Vagina (tissue), 2 donors: ENCODE results near the gene NRXN3. TPM values are rescaled to one million over a fixed set of nuclear protein-coding genes. Genes with fewer than 3 reads are reported as not detected.

Source experiments
- DNase-seq, 2 donors: peaks; one replicate each; pipeline ENCODE4 v3.0.0-alpha.2; 2017; ENCODE audit errors: extremely low spot score in 2 of 2
- H3K27ac ChIP-seq: fragments of 200-600 bp; sonication (generic); one replicate; pipeline ENCODE4 v1.5.1; 2019
- H3K27me3 ChIP-seq: fragments of 200-600 bp; sonication (generic); one replicate; pipeline ENCODE4 v1.5.1; 2019
- H3K36me3 ChIP-seq, 2 donors: fragments of 200-600 bp; sonication (generic); one replicate each; pipeline ENCODE4 v1.5.1; 2017 to 2019
- H3K4me1 ChIP-seq: fragments of 200-600 bp; sonication (generic); one replicate; pipeline ENCODE4 v1.5.1; 2019
- H3K4me3 ChIP-seq, 2 donors: fragments of 200-600 bp; sonication (generic); 1 replicate in 1 of 2; 2 replicates in 1 of 2; pipeline ENCODE4 v1.5.1; 2016 to 2019
- H3K9me3 ChIP-seq: fragments of 200-600 bp; sonication (generic); one replicate; pipeline ENCODE4 v1.5.1; 2019
- CTCF ChIP-seq, 3 experiments: fragments of 450-650 bp in 2 of 3; fragments of 200-600 bp in 1 of 3; sonication (generic) in 1 of 3; IDR thresholded peaks; one replicate each; pipeline ENCODE4 v1.5.1; 2017 to 2019; ENCODE audit warnings: antibody characterized with exemption in 3 of 3, mild to moderate bottlenecking in 2 of 3, moderate library complexity in 2 of 3
- POLR2A ChIP-seq, 2 donors: fragments of 450-650 bp; IDR thresholded peaks; one replicate each; pipeline ENCODE4 v1.6.1; 2017; ENCODE audit warnings: antibody characterized with exemption in 2 of 2, mild to moderate bottlenecking in 2 of 2, moderate library complexity in 2 of 2
- POLR2AphosphoS5 ChIP-seq, 2 donors: sonication (generic); formaldehyde crosslinking; IDR thresholded peaks; one replicate each; pipeline ENCODE4 v1.9.0; 2017; ENCODE audit warnings: antibody characterized with exemption in 2 of 2, mild to moderate bottlenecking in 2 of 2, low read depth in 1 of 2; ENCODE audit not compliant: insufficient read depth in 1 of 2
- intact Hi-C: fragments of 100-400 bp; cut with DNase I; formaldehyde crosslinking; loops from one replicate; pipeline ENCODE4 v1.15.1; 2023
- total RNA-seq: library from RNA; depleted of rRNA; stranded (reverse); fragments of >200 nt; gene quantifications from one replicate; pipeline ENCODE4 v1.2.3, GENCODE V29; 2016

Gene NRXN3
- total RNA-seq, 1 donor from 2014 or later: 4.7 TPM

GRCh38 chr14:79511146-79511545 lies 1341.0 kb downstream of the NRXN3 start:
- no peaks in the 10 kb centered on the region for H3K27me3 ChIP-seq
- TF ChIP-seq POLR2AphosphoS5 (IDR thresholded peaks at IDR 0.05; ENCODE audit: insufficient read depth in 1 of 2, low read depth in 1 of 2) (no peak), POLR2A (IDR thresholded peaks at IDR 0.05) (no peak), CTCF (IDR thresholded peaks at IDR 0.05) (no peak)
- no peaks in the 10 kb centered on the region for H3K4me1 ChIP-seq
- no peaks in the 10 kb centered on the region for H3K36me3 ChIP-seq
- no peak overlapping the region for H3K4me3 ChIP-seq
- intact Hi-C loops: no loop called here
- no peak overlapping the region for H3K27ac ChIP-seq
- no peak for DNase-seq
- no peaks in the 10 kb centered on the region for H3K9me3 ChIP-seq

GRCh38 chr14:79513446-79513845 lies 1343.3 kb downstream of the NRXN3 start:
- Histone ChIP-seq H3K27me3 (no peaks in the 10 kb centered on the region), H3K9me3 (no peaks in the 10 kb centered on the region), H3K36me3 (no peaks in the 10 kb centered on the region), H3K4me1 (no peaks in the 10 kb centered on the region), H3K27ac (no peak overlapping the region), H3K4me3 (no peak overlapping the region)
- no peak for TF ChIP-seq CTCF (IDR thresholded peaks at IDR 0.05)
- DNase-seq: no peak
- intact Hi-C loops: no loop called here

GRCh38 chr14:79514700-79515099 lies 1344.5 kb downstream of the NRXN3 start:
- Histone ChIP-seq H3K27me3 (no peaks in the 10 kb centered on the region), H3K4me1 (no peaks in the 10 kb centered on the region), H3K36me3 (no peaks in the 10 kb centered on the region), H3K4me3 (no peak overlapping the region), H3K9me3 (no peaks in the 10 kb centered on the region), H3K27ac (no peak overlapping the region)
- TF ChIP-seq CTCF (IDR thresholded peaks at IDR 0.05) (no peak), POLR2A (IDR thresholded peaks at IDR 0.05) (no peak), POLR2AphosphoS5 (IDR thresholded peaks at IDR 0.05; ENCODE audit: insufficient read depth in 1 of 2, low read depth in 1 of 2) (no peak)
- no peak for DNase-seq
- intact Hi-C loops: no loop called here

DNA sequence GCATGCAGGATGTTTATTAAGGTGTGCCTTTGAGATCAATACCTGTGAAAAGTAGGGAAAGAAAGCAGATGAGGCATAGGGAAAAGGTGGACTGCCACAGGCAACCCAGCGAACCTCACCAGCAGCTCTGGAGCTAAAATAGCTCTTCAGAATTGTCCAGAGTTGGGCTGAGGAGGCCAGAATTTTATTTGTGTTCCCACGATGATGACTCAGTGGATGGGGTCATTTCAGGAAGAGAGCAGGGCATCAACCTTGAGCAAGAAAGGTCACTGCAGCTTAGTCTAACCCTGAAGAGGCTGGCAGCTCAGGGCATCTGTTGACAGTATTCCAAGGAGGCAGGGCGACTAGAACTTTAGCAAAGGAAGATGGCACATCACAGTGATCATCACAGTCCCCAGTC lies 1345.0 kb downstream of the NRXN3 start:
- H3K27me3 ChIP-seq: no peaks in the 10 kb centered on the region
- no peaks in the 10 kb centered on the region for H3K36me3 ChIP-seq
- H3K4me3 ChIP-seq: no peak overlapping the region
- H3K4me1 ChIP-seq: no peaks in the 10 kb centered on the region
- TF ChIP-seq CTCF (IDR thresholded peaks at IDR 0.05) (no peak), POLR2AphosphoS5 (IDR thresholded peaks at IDR 0.05; ENCODE audit: insufficient read depth in 1 of 2, low read depth in 1 of 2) (no peak), POLR2A (IDR thresholded peaks at IDR 0.05) (no peak)
- DNase-seq: no peak
- no peaks in the 10 kb centered on the region for H3K9me3 ChIP-seq
- no peak overlapping the region for H3K27ac ChIP-seq
- intact Hi-C loops: no loop called here

DNA sequence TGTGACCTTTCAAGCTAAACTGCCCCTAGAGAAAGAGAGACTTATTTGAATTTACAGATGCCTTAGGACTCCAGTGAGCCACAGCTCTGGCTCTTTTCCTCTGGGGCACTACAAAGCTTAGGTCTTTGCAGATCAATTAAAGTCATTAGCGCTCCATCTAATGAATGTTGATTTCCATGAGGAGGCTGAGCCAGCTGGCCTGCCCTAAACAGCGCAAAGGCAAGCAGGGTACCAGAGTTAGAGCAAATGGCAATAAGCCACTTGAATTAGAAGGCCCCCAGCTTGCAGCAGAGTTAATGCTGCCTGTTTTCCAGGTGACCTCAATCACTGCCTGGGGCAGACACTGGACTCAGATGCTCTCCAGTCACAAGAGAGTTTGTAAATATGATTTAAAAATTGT lies 1345.8 kb downstream of the NRXN3 start:
- Histone ChIP-seq H3K27me3 (no peaks in the 10 kb centered on the region), H3K9me3 (no peaks in the 10 kb centered on the region), H3K36me3 (no peaks in the 10 kb centered on the region), H3K4me3 (no peak overlapping the region), H3K4me1 (no peaks in the 10 kb centered on the region), H3K27ac (no peak overlapping the region)
- no peak for DNase-seq
- TF ChIP-seq POLR2A (IDR thresholded peaks at IDR 0.05): no peak
- intact Hi-C loops: no loop called here

- H3K4me1 ChIP-seq: no peaks in the 10 kb centered on the region
- TF ChIP-seq CTCF (IDR thresholded peaks at IDR 0.05) (no peak), POLR2A (IDR thresholded peaks at IDR 0.05) (no peak)
- no peaks in the 10 kb centered on the region for H3K27me3 ChIP-seq
- H3K36me3 ChIP-seq: no peaks in the 10 kb centered on the region
- no peak for DNase-seq
- no peak overlapping the region for H3K4me3 ChIP-seq
- H3K9me3 ChIP-seq: no peaks in the 10 kb centered on the region
- no peak overlapping the region for H3K27ac ChIP-seq
- intact Hi-C loops: no loop called here
These were observed 1355.2 kb downstream of the NRXN3 start for GRCh38 chr14:79525416-79525815.
